GM21381 (cell line): Measurements from ENCODE around the gene CCDC178.

Experiments used
- ATAC-seq: cut with Tn5 transposase; IDR thresholded peaks from one replicate; pipeline ENCODE4 v1.9.1; 2021; ENCODE audit warnings: mild to moderate bottlenecking, moderate library complexity; ENCODE audit not compliant: unreplicated experiment

CCDC178 gene

GRCh38 chr18:32929213-32929612 lies 511.3 kb downstream of the CCDC178 start:
- no peak for ATAC-seq

- no peak for ATAC-seq
Measured at GRCh38 chr18:32922951-32923430, 517.5 kb downstream of the CCDC178 start.

DNA sequence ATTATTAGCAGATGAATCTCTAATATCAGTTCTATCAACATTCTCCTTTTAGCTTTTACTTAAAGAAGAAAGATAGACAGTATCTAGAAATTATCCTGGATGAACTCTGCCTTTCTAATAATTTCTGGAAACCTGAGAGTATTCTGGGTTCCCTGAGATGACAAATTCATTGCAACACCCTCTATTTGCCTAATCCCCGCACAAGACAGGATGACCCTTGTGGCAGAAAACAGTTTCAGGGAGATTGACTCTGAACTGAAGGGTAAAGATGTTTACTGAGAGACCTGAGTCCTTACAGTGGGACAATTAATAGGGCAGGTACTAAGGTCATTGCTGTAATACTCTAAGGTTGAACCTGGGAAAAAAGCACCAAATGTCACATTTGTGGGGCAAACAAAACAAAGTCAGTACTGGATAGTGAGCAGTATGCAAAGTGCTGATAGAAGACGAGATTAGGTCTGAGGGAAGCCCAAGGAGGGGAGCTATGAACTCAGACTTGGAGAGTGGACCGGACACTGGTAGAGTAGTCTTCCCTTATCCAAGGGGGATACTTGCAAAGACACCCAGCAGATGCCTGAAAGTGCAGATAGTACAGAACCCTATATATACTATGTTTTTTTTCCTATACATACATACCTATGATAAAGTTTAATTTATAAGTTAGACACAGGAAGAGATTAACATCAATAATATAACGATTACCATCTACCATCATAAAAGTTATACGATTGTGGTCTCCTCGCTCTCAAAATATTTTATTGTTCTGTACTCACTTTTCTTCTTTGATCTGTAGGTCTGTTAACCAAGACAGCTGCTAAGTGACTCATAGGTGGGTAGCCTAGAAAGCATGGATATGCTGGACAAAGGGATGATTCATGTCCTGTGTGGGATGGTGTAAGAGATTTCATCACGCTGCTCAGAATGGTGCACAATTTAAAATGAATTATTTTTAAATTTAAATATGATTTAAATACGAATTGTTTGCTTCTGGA lies 519.4 kb downstream of the CCDC178 start:
- ATAC-seq: no peak

- peak; percentile 93 for ATAC-seq
Measured at GRCh38 chr18:32919799-32920198, 520.7 kb downstream of the CCDC178 start.

- no peak for ATAC-seq
Measured at GRCh38 chr18:32918692-32919250, 521.8 kb downstream of the CCDC178 start.

GRCh38 chr18:32915516-32915915 lies 525.0 kb downstream of the CCDC178 start:
- ATAC-seq: no peak

GRCh38 chr18:32911660-32912284 lies 528.7 kb downstream of the CCDC178 start:
- ATAC-seq: no peak

- no peak for ATAC-seq
Measured at GRCh38 chr18:32910694-32911296, 529.7 kb downstream of the CCDC178 start.

- ATAC-seq: no peak
Measured at GRCh38 chr18:32909798-32910561, 530.5 kb downstream of the CCDC178 start.

DNA sequence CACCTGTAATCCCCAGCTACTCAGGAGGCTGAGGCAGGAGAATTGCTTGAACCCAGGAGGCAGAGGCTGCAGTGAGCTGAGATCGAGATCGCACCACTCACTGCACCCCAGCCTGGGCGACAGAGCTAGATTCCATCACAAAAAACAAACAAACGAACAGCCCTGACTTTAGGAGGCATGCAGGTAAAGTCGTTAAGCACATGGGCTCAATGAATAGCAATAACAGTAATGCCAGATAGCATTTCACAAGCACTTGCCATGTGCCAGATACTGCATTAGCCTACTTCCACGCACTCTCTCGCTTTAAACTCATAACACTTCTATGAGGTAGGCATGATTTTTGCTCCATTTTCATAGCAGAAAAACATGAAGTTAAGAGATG lies 532.1 kb downstream of the CCDC178 start:
- no peak for ATAC-seq

DNA sequence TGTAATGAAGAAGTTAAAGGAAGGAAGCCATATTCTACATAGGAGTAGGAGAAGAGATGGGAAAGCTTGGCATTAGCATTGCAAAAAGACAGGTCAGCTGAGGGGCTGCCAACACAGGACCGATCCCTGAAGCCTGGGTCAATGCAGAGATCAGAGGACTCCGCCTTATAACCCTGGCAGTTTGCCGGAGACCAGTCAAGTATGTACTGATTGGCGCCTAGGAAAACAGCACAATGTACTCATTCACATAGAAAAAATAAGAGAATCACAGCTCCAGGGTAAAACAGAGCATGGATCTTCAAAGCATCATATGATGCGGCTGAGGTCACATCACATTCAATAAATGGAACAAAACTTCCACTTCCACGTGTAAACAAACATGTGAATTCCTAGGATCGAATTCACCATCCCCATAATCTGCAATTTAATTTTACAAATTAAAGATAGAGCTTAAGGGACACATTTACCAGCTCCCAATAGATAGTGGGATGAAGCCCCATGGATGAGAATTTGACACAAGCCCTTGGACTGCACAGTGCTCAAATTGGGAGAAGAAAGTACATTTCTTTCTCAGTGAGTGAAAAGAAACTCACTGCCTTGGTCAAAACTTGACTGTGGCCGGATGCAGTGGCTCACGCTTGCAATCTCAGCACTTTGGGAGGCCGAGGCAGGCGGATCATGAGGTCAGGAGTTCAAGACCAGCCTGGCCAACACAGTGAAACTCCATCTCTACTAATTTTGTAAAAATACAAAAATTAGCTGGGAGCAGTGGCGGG lies 532.7 kb downstream of the CCDC178 start:
- ATAC-seq: no peak

DNA sequence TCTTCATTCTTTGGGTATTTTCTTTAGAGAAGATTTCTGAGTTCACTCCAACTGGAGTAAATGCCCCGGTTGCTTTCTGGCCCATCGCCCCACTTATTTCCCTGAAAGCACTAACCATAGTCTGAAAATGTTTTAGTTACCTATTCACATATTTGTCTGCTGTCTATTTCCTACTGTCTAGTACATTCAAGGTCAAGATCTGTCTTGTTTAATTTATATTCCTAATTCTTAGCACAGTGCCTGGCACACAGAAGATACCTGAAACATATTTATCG lies 533.3 kb downstream of the CCDC178 start:
- ATAC-seq: no peak

- no peak for ATAC-seq
Measured at GRCh38 chr18:32906506-32907310, 533.8 kb downstream of the CCDC178 start.

DNA sequence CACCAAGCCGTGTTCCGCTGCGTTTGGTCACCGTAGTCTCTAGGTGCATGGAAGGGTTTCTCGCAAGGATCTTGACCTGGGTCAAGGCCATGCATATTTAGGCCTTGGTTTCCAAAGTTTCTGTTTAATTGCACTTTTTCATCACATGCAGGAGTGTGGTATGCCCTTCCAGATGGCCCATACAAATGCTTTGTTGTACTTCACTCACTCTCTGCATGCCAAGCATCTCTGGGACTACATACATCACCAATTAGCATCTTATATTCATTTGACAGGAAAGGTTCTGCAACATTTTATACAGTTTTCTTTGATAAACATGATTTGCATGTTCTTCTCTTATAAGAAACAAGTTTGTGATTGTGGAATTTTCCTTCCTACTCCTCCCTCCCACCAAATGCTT lies 534.9 kb downstream of the CCDC178 start:
- ATAC-seq: no peak

GRCh38 chr18:32902568-32903330 lies 537.8 kb downstream of the CCDC178 start:
- no peak for ATAC-seq

- ATAC-seq: no peak
Measured at GRCh38 chr18:32899819-32900218, 540.7 kb downstream of the CCDC178 start.

DNA sequence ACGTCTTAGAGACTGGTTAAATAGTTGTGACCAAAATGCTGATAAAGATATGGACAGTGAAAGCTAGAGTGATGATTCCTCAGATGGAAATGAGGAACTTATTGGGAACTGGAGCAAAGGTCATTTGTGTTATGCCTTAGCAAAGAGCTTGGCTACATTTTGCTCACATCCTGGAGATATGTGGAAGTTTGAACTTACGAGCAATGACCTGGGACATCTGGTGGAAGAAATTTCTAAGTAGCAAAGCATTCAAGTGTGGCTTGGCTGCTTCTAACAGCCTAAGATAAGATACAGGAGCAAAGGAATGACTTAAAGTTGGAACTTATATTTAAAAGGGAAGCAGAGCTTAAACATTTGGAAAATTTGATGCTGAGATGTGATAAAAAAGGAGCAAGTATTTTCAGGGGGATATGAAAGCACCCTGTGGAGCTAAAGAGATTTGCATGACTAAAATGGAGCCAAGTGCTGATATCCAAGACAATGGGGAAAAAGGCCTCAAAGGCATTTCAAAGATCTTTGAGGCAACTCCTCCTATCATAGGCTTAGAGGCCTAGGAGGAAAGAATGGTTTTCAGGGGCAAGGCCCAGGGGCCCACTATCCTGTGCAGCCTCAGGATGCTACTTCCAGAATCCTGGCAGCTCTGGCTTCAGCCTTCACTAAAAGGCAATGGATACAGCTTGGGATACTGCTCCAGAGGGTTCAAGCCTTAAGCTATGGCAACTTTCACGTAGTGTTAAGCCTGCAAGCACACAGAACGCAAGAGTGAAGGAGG lies 543.6 kb downstream of the CCDC178 start:
- no peak for ATAC-seq

GRCh38 chr18:32893915-32894314 lies 546.6 kb downstream of the CCDC178 start:
- no peak for ATAC-seq
